ENCODE data around the gene APBB2. TPM values are rescaled to one million over a fixed set of nuclear protein-coding genes. Genes with fewer than 3 reads are reported as not detected.

Gene APBB2
- total and polyA plus RNA-seq, 11 donors, result 8.6 to 39.1 (median 26.7) TPM

DNA sequence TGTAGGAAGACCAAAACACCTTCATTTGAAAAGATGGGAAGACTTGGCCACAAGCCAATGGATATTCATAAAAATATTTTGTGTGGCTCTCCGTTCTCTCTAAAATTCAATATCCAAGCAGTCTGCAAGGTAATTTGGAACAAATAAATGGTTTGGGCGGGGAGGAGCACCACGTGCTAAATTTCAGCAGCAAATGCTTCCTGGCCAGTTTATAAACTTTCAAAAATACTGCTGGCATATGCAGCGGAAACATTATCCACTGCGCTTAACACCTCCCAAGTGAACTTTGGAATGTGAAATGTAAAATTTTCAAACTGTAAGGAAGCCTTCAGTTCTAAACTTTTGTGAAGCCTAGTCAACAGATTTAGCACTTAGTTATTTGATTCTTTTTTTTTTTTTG, 273.6 kb downstream of the APBB2 start:
- TF ChIP-seq POLR2A (IDR thresholded peaks at IDR 0.05), result no peak
- TF ChIP-seq, protein P1, sequence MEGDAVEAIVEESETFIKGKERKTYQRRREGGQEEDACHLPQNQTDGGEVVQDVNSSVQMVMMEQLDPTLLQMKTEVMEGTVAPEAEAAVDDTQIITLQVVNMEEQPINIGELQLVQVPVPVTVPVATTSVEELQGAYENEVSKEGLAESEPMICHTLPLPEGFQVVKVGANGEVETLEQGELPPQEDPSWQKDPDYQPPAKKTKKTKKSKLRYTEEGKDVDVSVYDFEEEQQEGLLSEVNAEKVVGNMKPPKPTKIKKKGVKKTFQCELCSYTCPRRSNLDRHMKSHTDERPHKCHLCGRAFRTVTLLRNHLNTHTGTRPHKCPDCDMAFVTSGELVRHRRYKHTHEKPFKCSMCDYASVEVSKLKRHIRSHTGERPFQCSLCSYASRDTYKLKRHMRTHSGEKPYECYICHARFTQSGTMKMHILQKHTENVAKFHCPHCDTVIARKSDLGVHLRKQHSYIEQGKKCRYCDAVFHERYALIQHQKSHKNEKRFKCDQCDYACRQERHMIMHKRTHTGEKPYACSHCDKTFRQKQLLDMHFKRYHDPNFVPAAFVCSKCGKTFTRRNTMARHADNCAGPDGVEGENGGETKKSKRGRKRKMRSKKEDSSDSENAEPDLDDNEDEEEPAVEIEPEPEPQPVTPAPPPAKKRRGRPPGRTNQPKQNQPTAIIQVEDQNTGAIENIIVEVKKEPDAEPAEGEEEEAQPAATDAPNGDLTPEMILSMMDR (IDR thresholded peaks at IDR 0.05), result no peak
- DNase-seq, result no peak
- Histone ChIP-seq H3K36me3 (peaks cover 0 to 31% (median 7%) of the 10 kb centered on the region in 9 donors), H3K4me1 (peaks cover 0 to 57% (median 15%) of the 10 kb centered on the region in 12 donors), H3K27me3 (no peaks in the 10 kb centered on the region), H3K27ac (peak overlapping the region in 9 of 12 donors; percentile 2 to 70 (median 41)), H3K4me3 (no peak overlapping the region), H3K9me3 (no peaks in the 10 kb centered on the region)
- no peak for ATAC-seq
- WGBS, 4 donors, result 73 to 81% (median 76%) methylated on average over 5 of the region's 5 CpGs
- intact Hi-C loops (cut with DNase I), result no loop called here

DNA sequence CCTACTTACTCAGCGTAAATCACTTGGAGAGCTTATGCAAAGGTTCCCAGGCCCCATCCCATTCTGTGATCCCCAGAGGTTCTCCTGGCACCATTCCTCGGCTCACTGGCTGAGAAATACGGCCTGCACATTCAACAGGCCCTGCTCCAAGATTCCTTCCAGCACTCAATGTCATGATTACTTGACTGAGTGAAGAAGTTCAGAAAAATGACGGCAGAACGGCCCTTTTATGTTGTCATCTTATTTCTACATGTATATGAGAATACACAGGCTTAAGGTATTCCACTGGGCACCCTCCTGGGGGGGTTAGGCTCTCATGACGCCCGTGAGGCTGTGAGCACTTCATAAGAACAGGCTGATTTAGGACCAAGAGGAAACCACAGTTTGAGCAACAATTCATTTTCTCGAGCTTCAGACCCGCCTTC, 274.0 kb downstream of the APBB2 start:
- peak; percentile 68 to 80 (median 73) for DNase-seq
- peak; percentile 68 to 82 (median 78) for ATAC-seq
- H3K27me3 ChIP-seq, result no peaks in the 10 kb centered on the region
- H3K9me3 ChIP-seq, result no peaks in the 10 kb centered on the region
- intact Hi-C loops (cut with DNase I), result no loop called here
- no peak for TF ChIP-seq POLR2A (IDR thresholded peaks at IDR 0.05)
- TF ChIP-seq, protein P1 (IDR thresholded peaks at IDR 0.05), result no peak
- peaks cover 0 to 34% (median 7%) of the 10 kb centered on the region in 9 donors for H3K36me3 ChIP-seq
- H3K4me1 ChIP-seq, result peaks cover 0 to 57% (median 15%) of the 10 kb centered on the region in 12 donors
- 61 to 76% (median 73%) methylated on average over 9 of the region's 9 CpGs for WGBS, 4 donors
- H3K27ac ChIP-seq, result peak overlapping the region in 9 of 12 donors; percentile 2 to 70 (median 41)
- no peak overlapping the region for H3K4me3 ChIP-seq

DNA sequence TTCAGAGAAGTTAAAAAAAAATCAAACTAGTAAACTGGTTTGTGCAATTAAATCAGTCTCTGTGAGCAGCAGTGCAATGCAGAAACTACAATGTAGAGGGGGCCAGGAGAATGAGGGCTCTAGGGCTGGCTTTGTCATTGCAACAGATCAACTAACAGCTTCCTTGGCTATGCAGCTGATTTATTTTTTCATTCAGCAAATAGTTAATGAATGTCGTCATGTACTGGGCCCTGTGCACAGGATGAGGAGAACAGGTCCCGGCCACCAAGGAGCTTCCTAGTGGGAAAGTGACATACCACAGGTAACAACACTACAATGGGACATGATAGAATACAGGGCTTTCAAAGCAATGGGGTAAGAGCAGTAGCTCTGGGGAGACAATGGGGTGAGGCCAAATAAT, 274.5 kb downstream of the APBB2 start:
- no peak for TF ChIP-seq POLR2A (IDR thresholded peaks at IDR 0.05)
- TF ChIP-seq, protein P1 (IDR thresholded peaks at IDR 0.05), result no peak
- 65 to 80% (median 77%) methylated on average over 2 of the region's 2 CpGs for WGBS, 4 donors
- Histone ChIP-seq H3K4me3 (no peak overlapping the region), H3K9me3 (no peaks in the 10 kb centered on the region), H3K4me1 (peaks cover 0 to 57% (median 15%) of the 10 kb centered on the region in 12 donors), H3K27ac (peak overlapping the region in 5 of 12 donors; percentile 6 to 65 (median 46)), H3K36me3 (peaks cover 0 to 39% (median 7%) of the 10 kb centered on the region in 9 donors), H3K27me3 (no peaks in the 10 kb centered on the region)
- intact Hi-C loops (cut with DNase I), result no loop called here
- ATAC-seq (peak in 1 of 4 donors; percentile 50), DNase-seq (no peak)

DNA sequence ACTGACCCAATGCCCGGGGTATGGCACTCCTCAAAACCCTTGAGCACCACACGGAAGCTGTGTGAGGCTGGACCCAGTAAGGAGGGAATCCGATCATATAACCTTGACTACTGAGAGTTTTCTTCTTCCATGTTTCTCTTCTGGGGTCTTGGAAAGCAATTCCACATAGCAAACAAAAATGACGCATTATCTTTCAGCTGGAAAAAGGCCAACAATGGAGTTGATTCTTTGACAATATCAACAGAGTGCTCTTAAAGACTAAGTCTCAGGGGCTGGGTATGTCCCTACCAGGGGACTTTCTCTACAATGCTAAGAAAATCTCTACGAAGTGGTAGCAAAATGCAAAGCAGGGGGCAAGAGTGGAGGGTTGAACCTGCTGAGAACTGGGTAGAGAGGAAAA, 276.0 kb downstream of the APBB2 start:
- Histone ChIP-seq H3K4me1 (peaks cover 0 to 48% (median 16%) of the 10 kb centered on the region in 12 donors), H3K27me3 (no peaks in the 10 kb centered on the region), H3K36me3 (peaks cover 0 to 38% (median 8%) of the 10 kb centered on the region in 9 donors), H3K4me3 (no peak overlapping the region), H3K27ac (peak overlapping the region in 2 of 12 donors; percentile 2 to 28), H3K9me3 (no peaks in the 10 kb centered on the region)
- intact Hi-C loops (cut with DNase I), result no loop called here
- DNase-seq (no peak), ATAC-seq (no peak)
- 71 to 85% (median 81%) methylated on average over 5 of the region's 5 CpGs for WGBS, 4 donors
- TF ChIP-seq, protein P1 (IDR thresholded peaks at IDR 0.05), result no peak
- no peak for TF ChIP-seq POLR2A (IDR thresholded peaks at IDR 0.05)

Data from heart left ventricle (tissue), 16 donors.